GM19023 (cell line): ENCODE measurements around the gene SLC16A10.
"Not testable (repeated sequence)": the region's sequence is repeated elsewhere in the genome, so short reads cannot be mapped to it uniquely, and the experiment has no call there.

Source experiments
- ATAC-seq: cut with Tn5 transposase; IDR thresholded peaks from one replicate; pipeline ENCODE4 v1.9.1; 2021; ENCODE audit warnings: mild to moderate bottlenecking, moderate library complexity; ENCODE audit not compliant: unreplicated experiment

The SLC16A10 gene

GRCh38 chr6:111087106-111087835 lies at the start of gene SLC16A10:
Gene SLC16A10 (plus strand): TSS chr6:111087503. CDS start chr6:111087753, 250 bp downstream.
- ATAC-seq: peak; percentile 82

- ATAC-seq: peak; percentile 50
Observed at GRCh38 chr6:111038534-111039252, 48.6 kb upstream of the SLC16A10 start.

GRCh38 chr6:111041917-111042316 lies 45.4 kb upstream of the SLC16A10 start:
- ATAC-seq: no peak

GRCh38 chr6:111047244-111047643 lies 40.1 kb upstream of the SLC16A10 start:
- ATAC-seq: no peak

GRCh38 chr6:111050261-111051023 lies 36.9 kb upstream of the SLC16A10 start:
- no peak for ATAC-seq

GRCh38 chr6:111052171-111052570 lies 35.1 kb upstream of the SLC16A10 start:
- ATAC-seq: no peak

GRCh38 chr6:111057074-111057752 lies 30.1 kb upstream of the SLC16A10 start:
- ATAC-seq: no peak

- no peak for ATAC-seq
Observed at GRCh38 chr6:111061508-111061907, 25.8 kb upstream of the SLC16A10 start.

- ATAC-seq: not testable (repeated sequence)
Observed at GRCh38 chr6:111061985-111062384, 25.3 kb upstream of the SLC16A10 start.

GRCh38 chr6:111062860-111063259 lies 24.4 kb upstream of the SLC16A10 start:
- not testable (repeated sequence) for ATAC-seq

- ATAC-seq: no peak
Observed at GRCh38 chr6:111068109-111068865, 19.0 kb upstream of the SLC16A10 start.

GRCh38 chr6:111068866-111069234 lies 18.5 kb upstream of the SLC16A10 start:
- no peak for ATAC-seq

- ATAC-seq: no peak
Observed at GRCh38 chr6:111069382-111070104, 17.8 kb upstream of the SLC16A10 start.

- ATAC-seq: no peak
Observed at GRCh38 chr6:111070105-111071005, 16.9 kb upstream of the SLC16A10 start.

- no peak for ATAC-seq
Observed at GRCh38 chr6:111072801-111073360, 14.4 kb upstream of the SLC16A10 start.

GRCh38 chr6:111074311-111074710 lies 13.0 kb upstream of the SLC16A10 start:
- ATAC-seq: no peak

- ATAC-seq: no peak
Observed at GRCh38 chr6:111076024-111076695, 11.1 kb upstream of the SLC16A10 start.

GRCh38 chr6:111080698-111081097 lies 6.6 kb upstream of the SLC16A10 start:
- no peak for ATAC-seq
